ENCODE results near the gene AK5. TPM values are rescaled to one million over a fixed set of nuclear protein-coding genes. Genes with fewer than 3 reads are reported as not detected.
A peak's percentile ranks its signal among the peaks of the same experiment; 100 is the strongest.

AK5 gene
- total and polyA plus RNA-seq, 2 of the 4 experiments (the other 2 are of a cell fraction), result 22.5 to 25.8 TPM

- H2BK5ac ChIP-seq (ENCODE audit: low read depth, low read length, poor library complexity, severe bottlenecking), result no peak overlapping the region
- no peak overlapping the region for H3K4me3 ChIP-seq (ENCODE audit: insufficient read depth, low read depth, low read length)
- intact Hi-C loops (cut with micrococcal nuclease), result no loop called here
- in situ Hi-C loops (cut with MboI; ENCODE audit: low sequenced_read_pairs), result no loop called here
- peak overlapping the region; percentile 52; the same call in 1 of the 2 replicates for H2BK120ac ChIP-seq (ENCODE audit: low read depth, low read length)
- TF ChIP-seq RFX5 (IDR thresholded peaks at IDR 0.05; ENCODE audit: low read depth, low read length), result no peak
- no peak for TF ChIP-seq CTCF (conservative IDR thresholded peaks at IDR 0.05; ENCODE audit: low read depth, low read length)
- no peak for TF ChIP-seq MAFK (IDR thresholded peaks at IDR 0.05; ENCODE audit: low read depth, low read length)
- no peak for TF ChIP-seq CHD1 (IDR thresholded peaks at IDR 0.05; ENCODE audit: low read depth, low read length)
- no peak for TF ChIP-seq RAD21 (IDR thresholded peaks at IDR 0.05; ENCODE audit: low read length)
- TF ChIP-seq RCOR1 (IDR thresholded peaks at IDR 0.05; ENCODE audit: insufficient replicate concordance, low read length), result no peak
- H2AK9ac ChIP-seq (replicated peaks; ENCODE audit: low read depth, low read length, poor library complexity), result no peak overlapping the region
- no peak overlapping the region for H3K4me2 ChIP-seq (ENCODE audit: low read depth, low read length)
- POLR2A ChIA-PET (ENCODE audit: unreplicated experiment), result no interaction called here
- peaks cover 8% of the 10 kb centered on the region; the same call in 1 of the 2 replicates for H3K9me1 ChIP-seq (ENCODE audit: insufficient read depth, low read length)
- H2AK5ac ChIP-seq (ENCODE audit: low read depth, low read length), result peak overlapping the region; percentile 43; the same call in 1 of the 2 replicates
- no peaks in the 10 kb centered on the region for H3K36me3 ChIP-seq (ENCODE audit: control insufficient read depth, insufficient read depth, low read length)
- H3K27ac ChIP-seq (ENCODE audit: insufficient read depth, low read length), result no peak overlapping the region
- no peaks in the 10 kb centered on the region for H4K20me1 ChIP-seq (ENCODE audit: insufficient read depth, low read length)
- H3K23ac ChIP-seq (ENCODE audit: low read depth, low read length), result 0 out of 2 replicates have a peak overlapping the region, but pooled peaks have one; percentile 3
- no peak overlapping the region for H2AFZ ChIP-seq (replicated peaks; ENCODE audit: low read length, poor library complexity)
- H2BK20ac ChIP-seq (ENCODE audit: low read depth, low read length), result no peak overlapping the region
- no peak overlapping the region for H3K18ac ChIP-seq (ENCODE audit: low read depth, low read length)
- H4K5ac ChIP-seq (ENCODE audit: low read depth, low read length), result no peak overlapping the region; the same call in 1 of the 2 replicates
- H3K9me3 ChIP-seq (ENCODE audit: control insufficient read depth, insufficient read depth, low read length), result no peaks in the 10 kb centered on the region
- ATAC-seq (ENCODE audit: low read depth), result no peak
- 0 out of 2 replicates have a peak, but pooled peaks cover 1% of the 10 kb centered on the region for H3K4me1 ChIP-seq (ENCODE audit: control insufficient read depth, insufficient read depth, low read length)
- H3K79me1 ChIP-seq (ENCODE audit: low read depth in 1 of 2, low read length in 2 of 2), result peaks cover 0 to 33% of the 10 kb centered on the region in 2 experiments; a peak in 2 of 4 replicates
- peak overlapping the region; percentile 15; the same call in 1 of the 2 replicates for H4K91ac ChIP-seq (ENCODE audit: insufficient read depth, low read depth, low read length)
- H3K4ac ChIP-seq (ENCODE audit: low read depth, low read length), result peak overlapping the region; percentile 54; the same call in 1 of the 2 replicates
- no peak overlapping the region for H2BK15ac ChIP-seq (ENCODE audit: low read depth, low read length)
- DNase-seq, result no peak
- H4K8ac ChIP-seq (ENCODE audit: low read depth in 2 of 2, low read length in 2 of 2), result no peak overlapping the region; a peak in 1 of 4 replicates
- BruUV-seq (replicated peaks), result no TSS peak
- H3K56ac ChIP-seq (ENCODE audit: extremely low read depth, insufficient read depth, low read length), result no peak overlapping the region
- dilution Hi-C loops (cut with HindIII; ENCODE audit: low sequenced_read_pairs, unreplicated experiment), result no loop called here
- no peak overlapping the region for H3K9ac ChIP-seq (ENCODE audit: low read depth, low read length)
- H3K27me3 ChIP-seq (ENCODE audit: control insufficient read depth, insufficient read depth, low read length), result no peaks in the 10 kb centered on the region
- H3K14ac ChIP-seq (replicated peaks; ENCODE audit: low read depth, low read length), result peak overlapping the region; percentile 37; the same call in 1 of the 2 replicates
- CTCF ChIA-PET, result interaction anchor here (0.6 kb wide), 1 partner anchor 88 kb away, joined by 5 read pairs; no protein-coding TSS in a partner anchor
Measured at GRCh38 chr1:77395051-77395450, 113.2 kb downstream of the AK5 start.
